A673 (cell line): ENCODE measurements around the gene SATB2.

Experiments used
- EZH2 ChIP-seq: fragments of 200-600 bp; sonication (generic); IDR thresholded peaks from 2 replicates; pipeline ENCODE4 v1.6.1; 2017; ENCODE audit warnings: borderline replicate concordance, low read depth, mild to moderate bottlenecking, mixed read lengths, antibody characterized with exemption, low read length; ENCODE audit not compliant: poor library complexity, severe bottlenecking
- TF ChIP-seq, protein P1 (sequence below): fragments of 300-800, 200-600 bp; sonication (generic); conservative IDR thresholded peaks from 2 replicates; pipeline ENCODE4 v1.5.1; 2017; ENCODE audit warnings: low read depth, mild to moderate bottlenecking, antibody characterized with exemption, low read length, moderate library complexity, mixed read lengths

DNA sequence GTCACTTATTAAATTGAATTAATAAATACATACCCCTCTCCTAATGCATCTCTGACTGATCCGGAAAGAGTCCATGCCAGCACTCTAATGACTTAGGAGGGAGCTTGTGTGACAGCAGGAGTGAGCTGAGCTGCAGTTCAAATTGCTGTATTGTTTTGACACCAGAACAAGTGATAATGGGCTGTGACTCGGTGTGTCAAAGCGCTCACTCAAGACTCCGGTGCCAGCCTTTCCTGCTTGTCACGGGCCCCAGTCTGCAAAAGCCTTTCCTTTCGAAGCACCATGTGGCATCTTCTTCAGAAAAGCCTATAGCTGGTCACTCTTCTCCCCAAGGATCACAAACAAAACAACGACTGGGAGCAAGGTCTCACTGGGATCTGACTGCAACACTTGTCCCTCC is 43.3 kb downstream of the SATB2 start:
- TF ChIP-seq, protein P1, sequence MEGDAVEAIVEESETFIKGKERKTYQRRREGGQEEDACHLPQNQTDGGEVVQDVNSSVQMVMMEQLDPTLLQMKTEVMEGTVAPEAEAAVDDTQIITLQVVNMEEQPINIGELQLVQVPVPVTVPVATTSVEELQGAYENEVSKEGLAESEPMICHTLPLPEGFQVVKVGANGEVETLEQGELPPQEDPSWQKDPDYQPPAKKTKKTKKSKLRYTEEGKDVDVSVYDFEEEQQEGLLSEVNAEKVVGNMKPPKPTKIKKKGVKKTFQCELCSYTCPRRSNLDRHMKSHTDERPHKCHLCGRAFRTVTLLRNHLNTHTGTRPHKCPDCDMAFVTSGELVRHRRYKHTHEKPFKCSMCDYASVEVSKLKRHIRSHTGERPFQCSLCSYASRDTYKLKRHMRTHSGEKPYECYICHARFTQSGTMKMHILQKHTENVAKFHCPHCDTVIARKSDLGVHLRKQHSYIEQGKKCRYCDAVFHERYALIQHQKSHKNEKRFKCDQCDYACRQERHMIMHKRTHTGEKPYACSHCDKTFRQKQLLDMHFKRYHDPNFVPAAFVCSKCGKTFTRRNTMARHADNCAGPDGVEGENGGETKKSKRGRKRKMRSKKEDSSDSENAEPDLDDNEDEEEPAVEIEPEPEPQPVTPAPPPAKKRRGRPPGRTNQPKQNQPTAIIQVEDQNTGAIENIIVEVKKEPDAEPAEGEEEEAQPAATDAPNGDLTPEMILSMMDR = no peak
- no peak for TF ChIP-seq EZH2
